ENCODE data around the gene RAP1A.

- TF ChIP-seq CTCF (IDR thresholded peaks at IDR 0.05) (no peak), SIN3A (IDR thresholded peaks at IDR 0.05; ENCODE audit: borderline replicate concordance, low read depth, low read length) (no peak), JUND (IDR thresholded peaks at IDR 0.05) (no peak), USF2 (IDR thresholded peaks at IDR 0.05; ENCODE audit: borderline replicate concordance, low read depth, low read length) (no peak), REST (IDR thresholded peaks at IDR 0.05; ENCODE audit: low read depth, low read length) (no peak), EZH2phosphoT487 (IDR thresholded peaks at IDR 0.05; ENCODE audit: borderline replicate concordance, low read depth) (no peak), RFX5 (IDR thresholded peaks at IDR 0.05; ENCODE audit: low read length) (no peak), USF1 (IDR thresholded peaks at IDR 0.05; ENCODE audit: borderline replicate concordance, low read depth) (no peak), POLR2AphosphoS5 (IDR thresholded peaks at IDR 0.05; ENCODE audit: low read depth, low read length) (no peak), SMC3 (IDR thresholded peaks at IDR 0.05; ENCODE audit: low read depth, low read length) (no peak), CHD2 (IDR thresholded peaks at IDR 0.05; ENCODE audit: low read length, partially characterized antibody) (no peak), RXRA (IDR thresholded peaks at IDR 0.05; ENCODE audit: borderline replicate concordance, low read depth) (no peak), TEAD4 (IDR thresholded peaks at IDR 0.05; ENCODE audit: borderline replicate concordance, insufficient read depth) (no peak), MAX (IDR thresholded peaks at IDR 0.05; ENCODE audit: low read depth) (no peak)
Measured at GRCh38 chr1:111717450-111717849, 97.9 kb downstream of the RAP1A start.
